ENCODE measurements around the gene SQOR. TPM values are rescaled to one million over a fixed set of nuclear protein-coding genes. Genes with fewer than 3 reads are reported as not detected.

The SQOR gene
- total and polyA plus RNA-seq, 2 experiments from 2014 or later = 19.7 to 21.9 TPM

- Histone ChIP-seq H3K79me2 (ENCODE audit: insufficient read depth) (peaks cover 4% of the 10 kb centered on the region), H3K27ac (no peak overlapping the region), H3K4me1 (ENCODE audit: insufficient read depth) (no peaks in the 10 kb centered on the region), H2AFZ (no peak overlapping the region), H3K9me3 (ENCODE audit: low read depth) (no peaks in the 10 kb centered on the region), H3K9ac (no peak overlapping the region), H3K9me2 (ENCODE audit: insufficient read depth) (no peaks in the 10 kb centered on the region), H3K36me3 (ENCODE audit: low read depth) (no peaks in the 10 kb centered on the region), H3F3A (ENCODE audit: insufficient read depth) (0 out of 2 replicates have a peak, but pooled peaks cover under 1% of the 10 kb centered on the region), H3K27me3 (replicated peaks; ENCODE audit: insufficient read depth) (no peaks in the 10 kb centered on the region), H4K20me1 (ENCODE audit: insufficient read depth) (no peaks in the 10 kb centered on the region), H3K4me2 (ENCODE audit: unreplicated experiment) (no peak overlapping the region), H3K4me3 (no peak overlapping the region)
- in situ Hi-C loops (cut with MboI) = no loop called here
- 67 to 70% methylated on average over 6 of the region's 6 CpGs for WGBS, 2 experiments (ENCODE audit: low coverage in 1 of 2, low lambda C conversion rate in 2 of 2, missing lambda C conversion rate in 2 of 2)
- TF ChIP-seq EZH2phosphoT487 (IDR thresholded peaks at IDR 0.05; ENCODE audit: insufficient read depth, low read depth) (no peak), EZH2 (IDR thresholded peaks at IDR 0.05; ENCODE audit: insufficient read depth, poor library complexity, severe bottlenecking) (no peak)
- DNase-seq = no peak
Observed at GRCh38 chr15:45654749-45655148, 19.9 kb downstream of the SQOR start.

GRCh38 chr15:45657254-45657653 lies 22.4 kb downstream of the SQOR start:
- Histone ChIP-seq H3F3A (ENCODE audit: insufficient read depth) (no peaks in the 10 kb centered on the region), H3K27ac (no peak overlapping the region), H3K4me1 (ENCODE audit: insufficient read depth) (no peaks in the 10 kb centered on the region), H3K4me2 (ENCODE audit: unreplicated experiment) (no peak overlapping the region), H2AFZ (no peak overlapping the region), H3K36me3 (ENCODE audit: low read depth) (no peaks in the 10 kb centered on the region), H3K79me2 (ENCODE audit: insufficient read depth) (no peaks in the 10 kb centered on the region; the same call in 1 of the 2 replicates), H3K9me3 (ENCODE audit: low read depth) (no peaks in the 10 kb centered on the region), H3K9ac (no peak overlapping the region), H3K27me3 (replicated peaks; ENCODE audit: insufficient read depth) (no peaks in the 10 kb centered on the region), H4K20me1 (ENCODE audit: insufficient read depth) (no peaks in the 10 kb centered on the region), H3K4me3 (no peak overlapping the region), H3K9me2 (ENCODE audit: insufficient read depth) (no peaks in the 10 kb centered on the region)
- TF ChIP-seq EZH2 (IDR thresholded peaks at IDR 0.05; ENCODE audit: insufficient read depth, poor library complexity, severe bottlenecking) (no peak), EZH2phosphoT487 (IDR thresholded peaks at IDR 0.05; ENCODE audit: insufficient read depth, low read depth) (no peak)
- WGBS, 2 experiments (ENCODE audit: low coverage in 1 of 2, low lambda C conversion rate in 2 of 2, missing lambda C conversion rate in 2 of 2) = 76 to 80% methylated on average over 2 of the region's 2 CpGs
- in situ Hi-C loops (cut with MboI) = no loop called here
- no peak for DNase-seq

- in situ Hi-C loops (cut with MboI) = no loop called here
- no peak for DNase-seq
- Histone ChIP-seq H3K9ac (no peak overlapping the region), H3K9me2 (ENCODE audit: insufficient read depth) (no peaks in the 10 kb centered on the region), H3K9me3 (ENCODE audit: low read depth) (no peaks in the 10 kb centered on the region), H4K20me1 (ENCODE audit: insufficient read depth) (no peaks in the 10 kb centered on the region), H3K4me2 (ENCODE audit: unreplicated experiment) (no peak overlapping the region), H3K4me1 (ENCODE audit: insufficient read depth) (no peaks in the 10 kb centered on the region), H3K27me3 (replicated peaks; ENCODE audit: insufficient read depth) (no peaks in the 10 kb centered on the region), H3K79me2 (ENCODE audit: insufficient read depth) (no peaks in the 10 kb centered on the region), H3F3A (ENCODE audit: insufficient read depth) (no peaks in the 10 kb centered on the region), H3K27ac (no peak overlapping the region), H2AFZ (no peak overlapping the region), H3K36me3 (ENCODE audit: low read depth) (no peaks in the 10 kb centered on the region), H3K4me3 (no peak overlapping the region)
- TF ChIP-seq EZH2phosphoT487 (IDR thresholded peaks at IDR 0.05; ENCODE audit: insufficient read depth, low read depth) (no peak), EZH2 (IDR thresholded peaks at IDR 0.05; ENCODE audit: insufficient read depth, poor library complexity, severe bottlenecking) (no peak)
- 76 to 85% methylated on average over 8 of the region's 8 CpGs for WGBS, 2 experiments (ENCODE audit: low coverage in 1 of 2, low lambda C conversion rate in 2 of 2, missing lambda C conversion rate in 2 of 2)
Observed at GRCh38 chr15:45657764-45658545, 23.1 kb downstream of the SQOR start.

- no peak overlapping the region for H3K4me3 ChIP-seq
- no peaks in the 10 kb centered on the region for H3K4me1 ChIP-seq (ENCODE audit: insufficient read depth)
- no peak overlapping the region for H3K4me2 ChIP-seq (ENCODE audit: unreplicated experiment)
- in situ Hi-C loops (cut with MboI) = no loop called here
- no peak overlapping the region for H2AFZ ChIP-seq
- no peaks in the 10 kb centered on the region for H3K9me3 ChIP-seq (ENCODE audit: low read depth)
- no peak for DNase-seq
- 84 to 94% methylated on average over 5 of the region's 5 CpGs for WGBS, 2 experiments (ENCODE audit: low coverage in 1 of 2, low lambda C conversion rate in 2 of 2, missing lambda C conversion rate in 2 of 2)
- no peaks in the 10 kb centered on the region for H3K27me3 ChIP-seq (replicated peaks; ENCODE audit: insufficient read depth)
- no peaks in the 10 kb centered on the region for H3K9me2 ChIP-seq (ENCODE audit: insufficient read depth)
- no peak overlapping the region for H3K27ac ChIP-seq
- H4K20me1 ChIP-seq (ENCODE audit: insufficient read depth) = no peaks in the 10 kb centered on the region
- no peaks in the 10 kb centered on the region for H3K36me3 ChIP-seq (ENCODE audit: low read depth)
- H3F3A ChIP-seq (ENCODE audit: insufficient read depth) = no peaks in the 10 kb centered on the region
- no peak overlapping the region for H3K9ac ChIP-seq
- TF ChIP-seq EZH2phosphoT487 (IDR thresholded peaks at IDR 0.05; ENCODE audit: insufficient read depth, low read depth) (no peak), EZH2 (IDR thresholded peaks at IDR 0.05; ENCODE audit: insufficient read depth, poor library complexity, severe bottlenecking) (no peak)
- H3K79me2 ChIP-seq (ENCODE audit: insufficient read depth) = no peaks in the 10 kb centered on the region
Observed at GRCh38 chr15:45660231-45660979, 25.6 kb downstream of the SQOR start.

Data from GM23248 (cell line).